DND-41 (cell line): ENCODE results near the gene RS1.

Experiments
- CTCF ChIP-seq: IDR thresholded peaks from 2 replicates; pipeline ENCODE4 v1.5.1; 2012; ENCODE audit warnings: borderline replicate concordance, low read length, moderate library complexity, mild to moderate bottlenecking; ENCODE audit not compliant: poor library complexity, severe bottlenecking; ENCODE audit errors: extremely low read depth
- EZH2 ChIP-seq: IDR thresholded peaks from 3 replicates; pipeline ENCODE4 v1.6.1; 2012; ENCODE audit warnings: borderline replicate concordance, low read depth, mild to moderate bottlenecking, moderate library complexity, low read length, inconsistent platforms; ENCODE audit not compliant: severe bottlenecking

GRCh38 chrX:18652636-18653035, 19.3 kb downstream of the RS1 start:
- TF ChIP-seq CTCF (no peak), EZH2 (no peak)
